ENCODE data around the gene ANAPC5.

DNA sequence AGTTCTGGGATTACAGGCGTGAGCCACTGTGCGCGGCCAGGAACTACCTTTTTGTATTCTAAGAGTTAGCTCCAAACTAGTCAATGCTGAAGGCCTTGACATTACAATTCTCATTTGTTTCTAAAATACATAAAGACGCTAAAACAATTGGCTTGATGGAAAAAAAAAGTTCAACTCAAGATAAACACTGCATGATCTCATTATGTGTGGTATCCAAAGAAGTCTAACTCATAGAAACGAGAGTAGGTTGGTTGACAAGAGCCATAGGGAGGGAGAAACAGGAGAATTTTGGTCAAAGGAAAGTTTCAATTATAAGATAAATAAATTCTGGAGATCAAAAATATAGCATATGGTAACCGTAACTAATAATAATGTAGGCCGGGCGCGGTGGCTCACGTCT, 27.7 kb upstream of the ANAPC5 start:
- TF ChIP-seq POLR2A (IDR thresholded peaks at IDR 0.05) = no peak
- TF ChIP-seq, protein P1, sequence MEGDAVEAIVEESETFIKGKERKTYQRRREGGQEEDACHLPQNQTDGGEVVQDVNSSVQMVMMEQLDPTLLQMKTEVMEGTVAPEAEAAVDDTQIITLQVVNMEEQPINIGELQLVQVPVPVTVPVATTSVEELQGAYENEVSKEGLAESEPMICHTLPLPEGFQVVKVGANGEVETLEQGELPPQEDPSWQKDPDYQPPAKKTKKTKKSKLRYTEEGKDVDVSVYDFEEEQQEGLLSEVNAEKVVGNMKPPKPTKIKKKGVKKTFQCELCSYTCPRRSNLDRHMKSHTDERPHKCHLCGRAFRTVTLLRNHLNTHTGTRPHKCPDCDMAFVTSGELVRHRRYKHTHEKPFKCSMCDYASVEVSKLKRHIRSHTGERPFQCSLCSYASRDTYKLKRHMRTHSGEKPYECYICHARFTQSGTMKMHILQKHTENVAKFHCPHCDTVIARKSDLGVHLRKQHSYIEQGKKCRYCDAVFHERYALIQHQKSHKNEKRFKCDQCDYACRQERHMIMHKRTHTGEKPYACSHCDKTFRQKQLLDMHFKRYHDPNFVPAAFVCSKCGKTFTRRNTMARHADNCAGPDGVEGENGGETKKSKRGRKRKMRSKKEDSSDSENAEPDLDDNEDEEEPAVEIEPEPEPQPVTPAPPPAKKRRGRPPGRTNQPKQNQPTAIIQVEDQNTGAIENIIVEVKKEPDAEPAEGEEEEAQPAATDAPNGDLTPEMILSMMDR (IDR thresholded peaks at IDR 0.05) = no peak

Measured in uterus (tissue), 2 donors.